Measurements from ENCODE around the gene KCNT2. TPM values are rescaled to one million over a fixed set of nuclear protein-coding genes. Genes with fewer than 3 reads are reported as not detected.
"Not testable (repeated sequence)": the region's sequence is repeated elsewhere in the genome, so short reads cannot be mapped to it uniquely, and the experiment has no call there.

The KCNT2 gene
- total RNA-seq, result not detected in 2 replicates

DNA sequence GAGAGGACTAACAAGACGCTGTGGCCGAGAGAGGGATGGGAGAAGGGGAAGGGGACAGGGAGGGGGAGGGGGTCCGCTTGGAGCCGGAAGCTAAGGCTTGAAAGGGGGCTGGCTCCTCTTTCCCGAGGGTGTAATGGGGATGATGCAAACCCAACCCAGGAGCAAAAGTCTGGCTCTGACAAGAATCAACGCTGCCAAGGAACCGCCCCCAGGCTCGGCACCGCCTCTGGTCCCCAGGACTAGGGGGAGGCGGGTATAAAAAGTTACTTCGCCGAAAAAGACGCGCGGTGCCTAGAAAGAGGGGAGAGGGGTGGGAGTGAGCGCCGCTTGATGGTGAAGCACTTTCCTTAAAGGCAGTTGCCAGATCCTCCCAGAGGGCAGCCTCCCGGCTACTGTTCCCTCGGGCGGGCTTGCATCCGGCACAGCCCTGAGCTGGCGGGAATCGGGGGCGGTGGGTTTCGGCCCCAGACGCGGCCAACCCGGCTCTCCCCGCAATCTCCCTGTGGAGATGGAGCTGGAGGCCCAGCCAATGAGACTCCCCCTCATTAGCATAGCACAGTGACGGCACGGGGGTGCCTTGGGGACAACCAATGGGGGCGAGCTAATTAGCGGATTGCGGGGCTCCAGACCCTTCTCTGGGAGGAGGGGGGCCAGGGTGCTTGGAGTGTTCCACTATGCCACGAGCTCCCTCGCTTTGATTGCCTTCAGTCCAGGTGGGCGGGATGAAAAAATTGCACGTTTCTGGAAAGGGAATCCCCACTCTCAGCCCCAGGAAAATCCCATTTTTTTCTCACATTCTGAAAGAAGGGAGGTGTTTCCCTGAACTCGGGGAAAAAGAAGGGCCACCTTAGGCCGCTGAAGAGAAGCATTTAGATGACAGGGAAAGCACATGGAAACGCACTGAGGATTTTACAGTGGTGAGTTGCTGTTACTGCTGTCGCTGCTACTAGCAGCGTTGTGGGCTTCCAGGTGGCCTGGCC is at the start of gene KCNT2:
Gene KCNT2, minus strand, starts transcription at position 51 of the 980 bp plus-strand sequence. CDS start 131 bp downstream, outside the sequence.
- peaks cover 4% of the 10 kb centered on the region for H3K4me1 Mint-ChIP-seq

DNA sequence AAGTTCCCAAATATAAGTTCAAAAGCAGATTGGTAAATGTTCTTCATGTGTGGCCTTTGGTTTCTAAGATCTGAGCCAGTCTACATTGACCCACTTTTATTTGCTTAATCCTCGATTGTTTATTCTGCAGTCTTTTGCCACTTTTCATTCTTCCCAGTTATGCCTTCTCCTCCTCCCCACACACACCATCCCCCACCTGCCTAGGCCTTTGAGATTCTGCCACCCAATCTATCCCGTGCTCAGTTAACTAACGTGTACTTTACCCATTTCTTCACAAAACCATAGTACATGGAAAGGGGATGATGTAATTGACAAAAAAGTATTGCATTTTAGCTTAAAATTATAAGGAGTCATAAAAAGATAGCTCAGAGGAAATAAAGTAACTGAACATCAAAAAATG is 47.3 kb upstream of the KCNT2 start:
- intact Hi-C loops (cut with micrococcal nuclease), result no loop called here
- no peak for DNase-seq
- no peaks in the 10 kb centered on the region for H3K9me3 Mint-ChIP-seq
- no peak overlapping the region for H3K4me3 Mint-ChIP-seq
- H3K4me1 Mint-ChIP-seq, result peaks cover 8% of the 10 kb centered on the region
- no peaks in the 10 kb centered on the region for H3K27me3 Mint-ChIP-seq
- H3K36me3 Mint-ChIP-seq (ENCODE audit: low read depth), result no peaks in the 10 kb centered on the region
- no peak overlapping the region for H3K27ac Mint-ChIP-seq

More for the DNA sequence above, at the start of gene KCNT2:
- H3K4me3 Mint-ChIP-seq, result peak within 1 kb of the TSS; percentile 3
- DNase-seq, result no peak
- H3K36me3 Mint-ChIP-seq (ENCODE audit: low read depth), result no peaks in the 10 kb centered on the region
- H3K27me3 Mint-ChIP-seq, result peaks cover 38% of the 10 kb centered on the region
- intact Hi-C loops (cut with micrococcal nuclease), result no loop called here
- H3K27ac Mint-ChIP-seq, result no peak within 1 kb of the TSS
- no peaks in the 10 kb centered on the region for H3K9me3 Mint-ChIP-seq

DNA sequence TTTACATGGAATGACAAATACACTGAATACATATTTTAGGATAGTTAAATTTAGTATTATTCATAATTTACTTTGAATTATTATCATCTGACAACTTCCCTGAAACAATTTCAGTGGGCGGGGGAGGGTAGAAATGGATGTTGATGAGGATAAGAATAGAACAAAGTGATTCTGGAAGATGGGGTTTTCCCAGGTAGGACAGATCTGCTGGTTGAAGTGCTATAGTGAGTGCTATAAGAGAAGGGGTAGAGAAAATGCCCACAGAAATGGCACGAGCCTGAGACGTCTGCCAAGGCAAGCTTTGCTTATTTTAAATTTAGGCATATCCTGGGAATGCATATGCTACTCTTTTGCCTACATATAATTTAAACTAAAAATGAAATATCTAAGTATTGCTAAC is 46.8 kb upstream of the KCNT2 start:
- no peaks in the 10 kb centered on the region for H3K9me3 Mint-ChIP-seq
- DNase-seq, result no peak
- H3K27me3 Mint-ChIP-seq, result no peaks in the 10 kb centered on the region

GRCh38 chr1:196654271-196654670 is 46.0 kb upstream of the KCNT2 start:
- Mint-ChIP-seq H3K4me1 (peaks cover 8% of the 10 kb centered on the region), H3K27ac (no peak overlapping the region), H3K9me3 (no peaks in the 10 kb centered on the region), H3K36me3 (ENCODE audit: low read depth) (no peaks in the 10 kb centered on the region), H3K27me3 (no peaks in the 10 kb centered on the region), H3K4me3 (no peak overlapping the region)
- intact Hi-C loops (cut with micrococcal nuclease), result no loop called here
- no peak for DNase-seq

More for the DNA sequence above, 46.8 kb upstream of the KCNT2 start:
- intact Hi-C loops (cut with micrococcal nuclease), result no loop called here
- Mint-ChIP-seq H3K36me3 (ENCODE audit: low read depth) (no peaks in the 10 kb centered on the region), H3K4me1 (peaks cover 8% of the 10 kb centered on the region), H3K27ac (no peak overlapping the region), H3K4me3 (no peak overlapping the region)

- no peaks in the 10 kb centered on the region for H3K36me3 Mint-ChIP-seq (ENCODE audit: low read depth)
- no peaks in the 10 kb centered on the region for H3K9me3 Mint-ChIP-seq
- peak; percentile 63 for DNase-seq
- H3K27me3 Mint-ChIP-seq, result peaks cover 4% of the 10 kb centered on the region
- peak within 1 kb of the TSS; percentile 74 for H3K4me3 Mint-ChIP-seq
- H3K27ac Mint-ChIP-seq, result no peak within 1 kb of the TSS
- peaks cover 8% of the 10 kb centered on the region for H3K4me1 Mint-ChIP-seq
- intact Hi-C loops (cut with micrococcal nuclease), result no loop called here
Observed at GRCh38 chr1:196651637-196652215, 43.5 kb upstream of the KCNT2 start, which contains the start of gene CFH. Gene CFH, plus strand, starts transcription at chr1:196652043. Its CDS starts 75 bp downstream, at chr1:196652118.

GRCh38 chr1:196651079-196651478 is 42.8 kb upstream of the KCNT2 start:
- no peak for DNase-seq

DNA sequence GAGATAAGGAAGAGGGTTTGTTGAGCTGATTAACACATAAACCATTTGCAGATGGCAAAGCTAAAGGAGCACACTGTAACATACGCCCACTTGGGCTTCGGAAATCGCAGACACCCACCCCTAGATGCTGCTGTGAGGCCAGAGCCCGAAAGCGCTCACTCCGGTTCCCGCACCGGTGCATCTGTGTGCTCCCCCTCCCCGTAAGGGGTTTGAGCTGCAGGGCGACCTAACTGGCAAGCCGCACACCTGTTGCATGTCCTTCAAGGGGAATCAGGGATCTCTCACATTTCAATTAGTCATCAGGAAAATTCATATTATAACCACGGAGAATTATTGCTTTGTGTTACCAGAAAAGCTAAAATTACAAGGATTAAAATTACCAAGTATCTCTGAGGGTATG is 42.2 kb upstream of the KCNT2 start:
- DNase-seq, result no peak
- Mint-ChIP-seq H3K4me1 (peaks cover 8% of the 10 kb centered on the region), H3K9me3 (no peaks in the 10 kb centered on the region), H3K27me3 (peaks cover 4% of the 10 kb centered on the region), H3K4me3 (no peak overlapping the region), H3K36me3 (ENCODE audit: low read depth) (no peaks in the 10 kb centered on the region), H3K27ac (no peak overlapping the region)
- intact Hi-C loops (cut with micrococcal nuclease), result no loop called here

More at GRCh38 chr1:196651079-196651478, 42.8 kb upstream of the KCNT2 start:
- Mint-ChIP-seq H3K4me1 (peaks cover 8% of the 10 kb centered on the region), H3K27ac (no peak overlapping the region), H3K4me3 (no peak overlapping the region), H3K36me3 (ENCODE audit: low read depth) (no peaks in the 10 kb centered on the region), H3K9me3 (no peaks in the 10 kb centered on the region), H3K27me3 (peaks cover 4% of the 10 kb centered on the region)
- intact Hi-C loops (cut with micrococcal nuclease), result no loop called here

GRCh38 chr1:196649990-196650389 is 41.8 kb upstream of the KCNT2 start:
- H3K4me3 Mint-ChIP-seq, result no peak overlapping the region
- no peak for DNase-seq
- intact Hi-C loops (cut with micrococcal nuclease), result no loop called here
- peaks cover 4% of the 10 kb centered on the region for H3K27me3 Mint-ChIP-seq
- H3K9me3 Mint-ChIP-seq, result no peaks in the 10 kb centered on the region
- H3K4me1 Mint-ChIP-seq, result peaks cover 8% of the 10 kb centered on the region
- no peaks in the 10 kb centered on the region for H3K36me3 Mint-ChIP-seq (ENCODE audit: low read depth)
- no peak overlapping the region for H3K27ac Mint-ChIP-seq

DNA sequence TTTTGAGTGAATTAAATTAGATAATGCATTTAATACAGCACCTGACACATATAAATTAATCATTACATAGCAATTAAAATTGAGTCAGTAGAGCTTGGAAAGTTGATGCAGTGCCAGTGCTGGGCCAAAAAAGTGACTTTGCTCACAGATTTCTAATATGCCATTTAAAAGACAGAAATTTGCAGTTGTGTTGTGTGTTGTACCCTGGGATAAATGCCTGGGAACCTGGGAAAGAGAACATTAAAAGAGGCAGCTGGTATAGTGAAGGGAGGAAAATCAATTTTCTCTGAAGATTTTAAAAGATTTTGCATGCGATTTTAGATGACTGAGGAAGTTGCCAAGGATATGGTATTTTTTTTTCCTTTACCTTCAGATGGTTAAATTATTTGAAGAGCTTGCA is 32.7 kb upstream of the KCNT2 start:
- H3K27ac Mint-ChIP-seq, result no peak overlapping the region
- H3K4me1 Mint-ChIP-seq, result no peaks in the 10 kb centered on the region
- intact Hi-C loops (cut with micrococcal nuclease), result no loop called here
- no peaks in the 10 kb centered on the region for H3K36me3 Mint-ChIP-seq (ENCODE audit: low read depth)
- DNase-seq, result no peak
- no peak overlapping the region for H3K4me3 Mint-ChIP-seq
- peaks cover 5% of the 10 kb centered on the region for H3K27me3 Mint-ChIP-seq
- no peaks in the 10 kb centered on the region for H3K9me3 Mint-ChIP-seq

DNA sequence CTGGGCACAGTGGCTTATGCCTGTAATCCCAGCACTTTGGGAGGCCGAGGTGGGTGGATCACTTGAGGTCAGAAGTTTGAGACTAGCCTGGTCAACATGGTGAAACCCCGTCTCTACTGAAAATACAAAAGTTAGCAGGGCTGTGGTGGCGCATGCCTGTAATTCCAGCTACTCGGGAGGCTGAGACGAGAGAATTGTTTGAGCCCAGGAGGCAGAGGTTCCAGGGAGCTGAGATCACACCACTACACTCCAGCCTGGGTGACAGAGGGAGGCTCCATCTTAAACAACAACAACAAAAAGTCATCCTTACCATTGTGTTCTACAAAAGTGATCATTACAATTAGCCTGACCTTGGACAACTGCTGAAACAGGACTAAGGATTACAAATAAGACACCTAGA is 31.1 kb upstream of the KCNT2 start:
- intact Hi-C loops (cut with micrococcal nuclease); DNase-seq; H3K4me3 Mint-ChIP-seq; H3K27me3 Mint-ChIP-seq; H3K36me3 Mint-ChIP-seq (ENCODE audit: low read depth); H3K27ac Mint-ChIP-seq; H3K4me1 Mint-ChIP-seq; H3K9me3 Mint-ChIP-seq: not testable (repeated sequence)

- Mint-ChIP-seq H3K9me3 (no peaks in the 10 kb centered on the region), H3K4me1 (no peaks in the 10 kb centered on the region), H3K36me3 (ENCODE audit: low read depth) (no peaks in the 10 kb centered on the region), H3K27ac (no peak overlapping the region), H3K4me3 (no peak overlapping the region), H3K27me3 (peaks cover under 1% of the 10 kb centered on the region)
- intact Hi-C loops (cut with micrococcal nuclease), result no loop called here
- DNase-seq, result no peak
Observed at GRCh38 chr1:196638466-196638865, 30.2 kb upstream of the KCNT2 start.

- Mint-ChIP-seq H3K4me1 (no peaks in the 10 kb centered on the region), H3K27me3 (no peaks in the 10 kb centered on the region), H3K4me3 (no peak overlapping the region), H3K36me3 (ENCODE audit: low read depth) (no peaks in the 10 kb centered on the region), H3K9me3 (no peaks in the 10 kb centered on the region), H3K27ac (no peak overlapping the region)
- intact Hi-C loops (cut with micrococcal nuclease), result no loop called here
- DNase-seq, result no peak
Observed at GRCh38 chr1:196637606-196638005, 29.4 kb upstream of the KCNT2 start.

DNA sequence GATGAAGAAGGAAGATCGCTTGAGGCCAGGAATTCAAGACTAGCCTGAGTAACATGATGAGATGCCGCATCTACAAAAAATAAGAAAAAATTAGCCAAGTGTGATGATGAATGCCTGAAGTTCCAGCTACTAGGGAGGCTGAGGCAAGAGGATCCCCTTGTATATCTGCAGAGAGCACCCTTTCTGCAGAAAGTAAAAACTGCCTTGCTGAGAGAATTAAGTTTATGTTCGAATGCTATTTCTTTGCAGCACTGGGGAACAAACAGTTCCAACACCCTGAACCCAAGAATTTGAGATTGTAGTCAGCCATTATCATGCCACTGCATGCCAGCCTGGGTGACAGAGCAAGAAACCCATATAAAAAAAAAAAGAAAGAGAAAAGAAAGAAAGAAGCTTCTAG is 20.6 kb upstream of the KCNT2 start:
- no peak overlapping the region for H3K27ac Mint-ChIP-seq
- H3K27me3 Mint-ChIP-seq, result no peaks in the 10 kb centered on the region
- no peak for DNase-seq
- H3K4me1 Mint-ChIP-seq, result no peaks in the 10 kb centered on the region
- H3K4me3 Mint-ChIP-seq, result no peak overlapping the region
- H3K9me3 Mint-ChIP-seq, result no peaks in the 10 kb centered on the region
- intact Hi-C loops (cut with micrococcal nuclease), result no loop called here
- no peaks in the 10 kb centered on the region for H3K36me3 Mint-ChIP-seq (ENCODE audit: low read depth)

- no peaks in the 10 kb centered on the region for H3K27me3 Mint-ChIP-seq
- no peaks in the 10 kb centered on the region for H3K4me1 Mint-ChIP-seq
- intact Hi-C loops (cut with micrococcal nuclease), result no loop called here
- DNase-seq, result no peak
- no peak overlapping the region for H3K4me3 Mint-ChIP-seq
- H3K27ac Mint-ChIP-seq, result no peak overlapping the region
- no peaks in the 10 kb centered on the region for H3K36me3 Mint-ChIP-seq (ENCODE audit: low read depth)
- H3K9me3 Mint-ChIP-seq, result no peaks in the 10 kb centered on the region
Observed at GRCh38 chr1:196623079-196623478, 14.8 kb upstream of the KCNT2 start.

Data from activated CD4-positive, alpha-beta T cell treated with anti-CD3 and anti-CD28 coated beads, Interleukin-2, amount 10 ng/mL, durations not matched to agents 24 days and 14 days (primary cell).